ENCODE data around the gene TNKS1BP1. TPM values are rescaled to one million over a fixed set of nuclear protein-coding genes. Genes with fewer than 3 reads are reported as not detected.

The TNKS1BP1 gene
- total and polyA plus RNA-seq, 2 experiments from 2014 or later = 64.2 to 72.2 TPM

DNA sequence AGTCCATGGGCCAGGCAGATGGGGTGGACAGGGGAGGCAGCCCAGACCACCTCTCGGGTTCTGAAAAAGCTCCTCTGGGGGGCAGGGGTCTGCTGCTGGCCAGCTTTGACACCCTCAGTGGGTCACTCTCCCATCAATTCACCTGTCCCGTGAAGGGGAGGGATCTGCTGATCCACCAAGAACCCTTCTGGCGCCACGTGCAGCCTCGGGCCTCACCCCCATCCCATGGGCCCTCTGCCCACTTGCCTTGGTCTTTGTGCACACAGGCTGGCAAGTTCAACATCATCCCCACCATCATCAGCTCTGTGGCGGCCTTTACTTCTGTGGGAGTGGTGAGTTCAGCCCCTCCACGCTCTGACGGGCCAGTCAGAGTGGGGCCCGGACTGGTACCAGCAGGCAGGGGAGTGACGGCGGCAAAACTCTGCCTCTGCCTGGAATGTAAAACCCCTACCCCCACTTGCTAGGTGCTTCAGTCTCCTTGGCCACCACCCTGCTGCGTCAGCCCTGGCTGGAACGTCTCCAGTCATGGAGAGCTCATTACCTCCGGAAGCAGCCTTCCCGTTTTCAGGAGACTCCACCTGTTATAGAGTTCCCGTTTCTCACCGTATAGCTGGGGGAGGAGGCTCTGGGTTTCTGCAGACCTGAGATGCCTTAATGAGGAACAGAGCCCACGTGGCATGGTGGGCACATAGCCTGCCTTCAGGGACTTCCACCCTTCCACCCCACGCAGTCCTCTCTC, 43.5 kb upstream of the TNKS1BP1 start:
- Histone ChIP-seq H3K36me3 (ENCODE audit: insufficient read depth) (no peaks in the 10 kb centered on the region), H3K27me3 (ENCODE audit: insufficient read depth) (no peaks in the 10 kb centered on the region), H3K4me1 (ENCODE audit: insufficient read depth) (peaks cover 15% of the 10 kb centered on the region), H3K79me2 (replicated peaks; ENCODE audit: insufficient read depth) (no peaks in the 10 kb centered on the region), H4K20me1 (replicated peaks; ENCODE audit: insufficient read depth) (no peaks in the 10 kb centered on the region), H3K4me3 (no peak overlapping the region), H3K27ac (ENCODE audit: low read depth) (no peak overlapping the region), H3K9me2 (ENCODE audit: insufficient read depth) (no peaks in the 10 kb centered on the region), H3K4me2 (no peak overlapping the region), H2AFZ (no peak overlapping the region), H3F3A (replicated peaks; ENCODE audit: low read depth) (0 out of 2 replicates have a peak, but pooled peaks cover 3% of the 10 kb centered on the region)
- TF ChIP-seq, protein P1, sequence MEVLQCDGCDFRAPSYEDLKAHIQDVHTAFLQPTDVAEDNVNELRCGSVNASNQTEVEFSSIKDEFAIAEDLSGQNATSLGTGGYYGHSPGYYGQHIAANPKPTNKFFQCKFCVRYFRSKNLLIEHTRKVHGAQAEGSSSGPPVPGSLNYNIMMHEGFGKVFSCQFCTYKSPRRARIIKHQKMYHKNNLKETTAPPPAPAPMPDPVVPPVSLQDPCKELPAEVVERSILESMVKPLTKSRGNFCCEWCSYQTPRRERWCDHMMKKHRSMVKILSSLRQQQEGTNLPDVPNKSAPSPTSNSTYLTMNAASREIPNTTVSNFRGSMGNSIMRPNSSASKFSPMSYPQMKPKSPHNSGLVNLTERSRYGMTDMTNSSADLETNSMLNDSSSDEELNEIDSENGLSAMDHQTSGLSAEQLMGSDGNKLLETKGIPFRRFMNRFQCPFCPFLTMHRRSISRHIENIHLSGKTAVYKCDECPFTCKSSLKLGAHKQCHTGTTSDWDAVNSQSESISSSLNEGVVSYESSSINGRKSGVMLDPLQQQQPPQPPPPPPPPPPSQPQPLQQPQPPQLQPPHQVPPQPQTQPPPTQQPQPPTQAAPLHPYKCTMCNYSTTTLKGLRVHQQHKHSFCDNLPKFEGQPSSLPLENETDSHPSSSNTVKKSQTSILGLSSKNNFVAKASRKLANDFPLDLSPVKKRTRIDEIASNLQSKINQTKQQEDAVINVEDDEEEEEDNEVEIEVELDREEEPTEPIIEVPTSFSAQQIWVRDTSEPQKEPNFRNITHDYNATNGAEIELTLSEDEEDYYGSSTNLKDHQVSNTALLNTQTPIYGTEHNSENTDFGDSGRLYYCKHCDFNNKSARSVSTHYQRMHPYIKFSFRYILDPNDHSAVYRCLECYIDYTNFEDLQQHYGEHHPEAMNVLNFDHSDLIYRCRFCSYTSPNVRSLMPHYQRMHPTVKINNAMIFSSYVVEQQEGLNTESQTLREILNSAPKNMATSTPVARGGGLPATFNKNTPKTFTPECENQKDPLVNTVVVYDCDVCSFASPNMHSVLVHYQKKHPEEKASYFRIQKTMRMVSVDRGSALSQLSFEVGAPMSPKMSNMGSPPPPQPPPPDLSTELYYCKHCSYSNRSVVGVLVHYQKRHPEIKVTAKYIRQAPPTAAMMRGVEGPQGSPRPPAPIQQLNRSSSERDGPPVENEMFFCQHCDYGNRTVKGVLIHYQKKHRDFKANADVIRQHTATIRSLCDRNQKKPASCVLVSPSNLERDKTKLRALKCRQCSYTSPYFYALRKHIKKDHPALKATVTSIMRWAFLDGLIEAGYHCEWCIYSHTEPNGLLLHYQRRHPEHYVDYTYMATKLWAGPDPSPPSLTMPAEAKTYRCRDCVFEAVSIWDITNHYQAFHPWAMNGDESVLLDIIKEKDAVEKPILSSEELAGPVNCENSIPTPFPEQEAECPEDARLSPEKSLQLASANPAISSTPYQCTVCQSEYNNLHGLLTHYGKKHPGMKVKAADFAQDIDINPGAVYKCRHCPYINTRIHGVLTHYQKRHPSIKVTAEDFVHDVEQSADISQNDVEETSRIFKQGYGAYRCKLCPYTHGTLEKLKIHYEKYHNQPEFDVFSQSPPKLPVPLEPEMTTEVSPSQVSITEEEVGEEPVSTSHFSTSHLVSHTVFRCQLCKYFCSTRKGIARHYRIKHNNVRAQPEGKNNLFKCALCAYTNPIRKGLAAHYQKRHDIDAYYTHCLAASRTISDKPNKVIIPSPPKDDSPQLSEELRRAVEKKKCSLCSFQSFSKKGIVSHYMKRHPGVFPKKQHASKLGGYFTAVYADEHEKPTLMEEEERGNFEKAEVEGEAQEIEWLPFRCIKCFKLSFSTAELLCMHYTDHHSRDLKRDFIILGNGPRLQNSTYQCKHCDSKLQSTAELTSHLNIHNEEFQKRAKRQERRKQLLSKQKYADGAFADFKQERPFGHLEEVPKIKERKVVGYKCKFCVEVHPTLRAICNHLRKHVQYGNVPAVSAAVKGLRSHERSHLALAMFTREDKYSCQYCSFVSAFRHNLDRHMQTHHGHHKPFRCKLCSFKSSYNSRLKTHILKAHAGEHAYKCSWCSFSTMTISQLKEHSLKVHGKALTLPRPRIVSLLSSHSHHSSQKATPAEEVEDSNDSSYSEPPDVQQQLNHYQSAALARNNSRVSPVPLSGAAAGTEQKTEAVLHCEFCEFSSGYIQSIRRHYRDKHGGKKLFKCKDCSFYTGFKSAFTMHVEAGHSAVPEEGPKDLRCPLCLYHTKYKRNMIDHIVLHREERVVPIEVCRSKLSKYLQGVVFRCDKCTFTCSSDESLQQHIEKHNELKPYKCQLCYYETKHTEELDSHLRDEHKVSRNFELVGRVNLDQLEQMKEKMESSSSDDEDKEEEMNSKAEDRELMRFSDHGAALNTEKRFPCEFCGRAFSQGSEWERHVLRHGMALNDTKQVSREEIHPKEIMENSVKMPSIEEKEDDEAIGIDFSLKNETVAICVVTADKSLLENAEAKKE (CRISPR knock-in tag; IDR thresholded peaks at IDR 0.05) = no peak
- TF ChIP-seq, protein P2, sequence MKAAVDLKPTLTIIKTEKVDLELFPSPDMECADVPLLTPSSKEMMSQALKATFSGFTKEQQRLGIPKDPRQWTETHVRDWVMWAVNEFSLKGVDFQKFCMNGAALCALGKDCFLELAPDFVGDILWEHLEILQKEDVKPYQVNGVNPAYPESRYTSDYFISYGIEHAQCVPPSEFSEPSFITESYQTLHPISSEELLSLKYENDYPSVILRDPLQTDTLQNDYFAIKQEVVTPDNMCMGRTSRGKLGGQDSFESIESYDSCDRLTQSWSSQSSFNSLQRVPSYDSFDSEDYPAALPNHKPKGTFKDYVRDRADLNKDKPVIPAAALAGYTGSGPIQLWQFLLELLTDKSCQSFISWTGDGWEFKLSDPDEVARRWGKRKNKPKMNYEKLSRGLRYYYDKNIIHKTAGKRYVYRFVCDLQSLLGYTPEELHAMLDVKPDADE (IDR thresholded peaks at IDR 0.05) = no peak
- TF ChIP-seq, protein P3, sequence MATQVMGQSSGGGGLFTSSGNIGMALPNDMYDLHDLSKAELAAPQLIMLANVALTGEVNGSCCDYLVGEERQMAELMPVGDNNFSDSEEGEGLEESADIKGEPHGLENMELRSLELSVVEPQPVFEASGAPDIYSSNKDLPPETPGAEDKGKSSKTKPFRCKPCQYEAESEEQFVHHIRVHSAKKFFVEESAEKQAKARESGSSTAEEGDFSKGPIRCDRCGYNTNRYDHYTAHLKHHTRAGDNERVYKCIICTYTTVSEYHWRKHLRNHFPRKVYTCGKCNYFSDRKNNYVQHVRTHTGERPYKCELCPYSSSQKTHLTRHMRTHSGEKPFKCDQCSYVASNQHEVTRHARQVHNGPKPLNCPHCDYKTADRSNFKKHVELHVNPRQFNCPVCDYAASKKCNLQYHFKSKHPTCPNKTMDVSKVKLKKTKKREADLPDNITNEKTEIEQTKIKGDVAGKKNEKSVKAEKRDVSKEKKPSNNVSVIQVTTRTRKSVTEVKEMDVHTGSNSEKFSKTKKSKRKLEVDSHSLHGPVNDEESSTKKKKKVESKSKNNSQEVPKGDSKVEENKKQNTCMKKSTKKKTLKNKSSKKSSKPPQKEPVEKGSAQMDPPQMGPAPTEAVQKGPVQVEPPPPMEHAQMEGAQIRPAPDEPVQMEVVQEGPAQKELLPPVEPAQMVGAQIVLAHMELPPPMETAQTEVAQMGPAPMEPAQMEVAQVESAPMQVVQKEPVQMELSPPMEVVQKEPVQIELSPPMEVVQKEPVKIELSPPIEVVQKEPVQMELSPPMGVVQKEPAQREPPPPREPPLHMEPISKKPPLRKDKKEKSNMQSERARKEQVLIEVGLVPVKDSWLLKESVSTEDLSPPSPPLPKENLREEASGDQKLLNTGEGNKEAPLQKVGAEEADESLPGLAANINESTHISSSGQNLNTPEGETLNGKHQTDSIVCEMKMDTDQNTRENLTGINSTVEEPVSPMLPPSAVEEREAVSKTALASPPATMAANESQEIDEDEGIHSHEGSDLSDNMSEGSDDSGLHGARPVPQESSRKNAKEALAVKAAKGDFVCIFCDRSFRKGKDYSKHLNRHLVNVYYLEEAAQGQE (IDR thresholded peaks at IDR 0.05; ENCODE audit: unreplicated experiment) = no peak
- TF ChIP-seq POLR2AphosphoS5 (IDR thresholded peaks at IDR 0.05; ENCODE audit: low read depth) = no peak
- no peak for TF ChIP-seq ZNF114 (CRISPR knock-in tag; IDR thresholded peaks at IDR 0.05)
- no peak for TF ChIP-seq ZNF331 (CRISPR knock-in tag; IDR thresholded peaks at IDR 0.05; ENCODE audit: low read depth)
- no peak for TF ChIP-seq CREB1 (CRISPR knock-in tag; IDR thresholded peaks at IDR 0.05; ENCODE audit: low read depth)
- TF ChIP-seq EZH2 (IDR thresholded peaks at IDR 0.05; ENCODE audit: low read depth, unreplicated experiment) = no peak
- TF ChIP-seq STAT1 (IDR thresholded peaks at IDR 0.05; ENCODE audit: unreplicated experiment) = no peak
- Mint-ChIP-seq H3K4me3 (no peak overlapping the region), H3K27me3 (ENCODE audit: insufficient read depth, low read depth, poor library complexity) (peaks cover 6% of the 10 kb centered on the region), H3K9me3 (no peaks in the 10 kb centered on the region), H3K4me1 (peaks cover 22% of the 10 kb centered on the region), H3K36me3 (ENCODE audit: low read depth) (no peaks in the 10 kb centered on the region), H3K27ac (no peak overlapping the region)
- DNase-seq (ENCODE audit: low spot score) (no peak), ATAC-seq (no peak)

Measured in GM23338 (cell line).